Measurements from ENCODE around the gene TAS2R9. TPM values are rescaled to one million over a fixed set of nuclear protein-coding genes. Genes with fewer than 3 reads are reported as not detected.

Gene TAS2R9
- total and polyA plus RNA-seq, 2 of the 8 experiments (the other 6 are each of a cell fraction or from before 2014, with no cell fraction given): not detected

- no peak for FAIRE-seq
- Histone ChIP-seq H2BK5ac (ENCODE audit: low read depth, low read length) (no peak within 1 kb of the TSS), H2BK15ac (ENCODE audit: low read length) (no peak within 1 kb of the TSS), H4K20me1 (replicated peaks in 1 of 2; ENCODE audit: control insufficient read depth in 1 of 2, insufficient read depth in 2 of 2, low read length in 2 of 2) (no peaks in the 10 kb centered on the region), H2BK120ac (replicated peaks; ENCODE audit: low read depth, low read length) (no peak within 1 kb of the TSS), H4K5ac (ENCODE audit: insufficient read length, low read depth, low read length) (no peak within 1 kb of the TSS), H3K27me3 (replicated peaks in 1 of 4; ENCODE audit: control insufficient read depth in 3 of 4, extremely low read depth in 1 of 4, insufficient read depth in 3 of 4, low read length in 3 of 4) (no peaks in the 10 kb centered on the region), H3K79me1 (ENCODE audit: low read depth, low read length) (no peaks in the 10 kb centered on the region), H4K91ac (replicated peaks; ENCODE audit: insufficient read length, low read length) (no peak within 1 kb of the TSS), H2BK12ac (ENCODE audit: low read depth, low read length) (no peak within 1 kb of the TSS), H3K18ac (ENCODE audit: extremely low read depth, low read length) (no peak within 1 kb of the TSS), H3K9ac (replicated peaks in 1 of 4; ENCODE audit: extremely low read depth in 1 of 4, low read depth in 3 of 4, low read length in 3 of 4) (no peak within 1 kb of the TSS), H2AFZ (ENCODE audit: low read length) (no peak within 1 kb of the TSS), H3K14ac (ENCODE audit: insufficient read length) (no peak within 1 kb of the TSS), H3K23ac (ENCODE audit: insufficient read length) (no peak within 1 kb of the TSS), H2AK5ac (ENCODE audit: low read depth, low read length) (no peak within 1 kb of the TSS), H3K27ac (ENCODE audit: low read depth, low read length) (no peak within 1 kb of the TSS), H4K8ac (ENCODE audit: extremely low read depth, insufficient read depth, low read length) (no peak within 1 kb of the TSS), H2BK20ac (ENCODE audit: low read length) (no peak within 1 kb of the TSS), H3K79me2 (ENCODE audit: control insufficient read depth in 1 of 2, insufficient read depth in 2 of 2, low read length in 2 of 2) (no peaks in the 10 kb centered on the region), H3K36me3 (ENCODE audit: control insufficient read depth in 2 of 4, insufficient read depth in 4 of 4, low read length in 3 of 4) (no peaks in the 10 kb centered on the region), H3K4me3 (ENCODE audit: extremely low read depth in 1 of 4, insufficient read depth in 2 of 4, low read depth in 3 of 4, low read length in 4 of 4) (no peak within 1 kb of the TSS), H3K4me2 (ENCODE audit: insufficient read depth in 1 of 2, low read depth in 2 of 2, low read length in 2 of 2) (no peak within 1 kb of the TSS), H3K4me1 (replicated peaks in 1 of 4; ENCODE audit: control insufficient read depth in 3 of 4, insufficient read depth in 4 of 4, low read length in 3 of 4) (no peaks in the 10 kb centered on the region), H3K23me2 (ENCODE audit: low read depth, low read length) (no peaks in the 10 kb centered on the region), H3K4ac (replicated peaks; ENCODE audit: insufficient read length, low read depth, low read length) (no peak within 1 kb of the TSS), H3K56ac (replicated peaks; ENCODE audit: insufficient read length, low read depth, low read length) (no peak within 1 kb of the TSS), H3K9me3 (ENCODE audit: insufficient read depth in 2 of 2, low read depth in 1 of 2, low read length in 1 of 2) (no peaks in the 10 kb centered on the region)
- no peak for DNase-seq (ENCODE audit: low read depth in 1 of 2, low spot score in 2 of 2)
- CTCF ChIA-PET (ENCODE audit: partially characterized antibody): no interaction called here
- POLR2A ChIA-PET (ENCODE audit: partially characterized antibody): no interaction called here
- 89% methylated on average over 3 of the region's 3 CpGs; no CpG with 5 or more reads in 1 of the 2 experiments for WGBS, 2 experiments (ENCODE audit: extremely low coverage in 1 of 2, insufficient coverage in 1 of 2, insufficient read length in 1 of 2, insufficient replicate concordance in 2 of 2, low coverage in 1 of 2, low lambda C conversion rate in 2 of 2, missing lambda C conversion rate in 1 of 2)
- no peak for TF ChIP-seq EP300 (IDR thresholded peaks at IDR 0.05; ENCODE audit: borderline replicate concordance in 1 of 2, low read depth in 2 of 2, low read length in 2 of 2)
- no peak for TF ChIP-seq CEBPB (IDR thresholded peaks at IDR 0.05; ENCODE audit: low read depth, low read length)
- no peak for TF ChIP-seq NRF1 (IDR thresholded peaks at IDR 0.05; ENCODE audit: low read depth, low read length)
- no peak for TF ChIP-seq EGR1 (IDR thresholded peaks at IDR 0.05; ENCODE audit: borderline replicate concordance, low read depth, low read length)
These were observed 16.3 kb upstream of the TAS2R9 start, which contains the start of gene TAS2R10 for GRCh38 chr12:10826258-10826657. Gene TAS2R10 (minus strand): TSS chr12:10826358. CDS start chr12:10826269, 89 bp downstream.
